ENCODE data around the gene ATP9A. TPM values are rescaled to one million over a fixed set of nuclear protein-coding genes. Genes with fewer than 3 reads are reported as not detected.

ATP9A gene
- total and polyA plus RNA-seq, 10 of the 15 experiments (the other 5 are each of a cell fraction or from before 2014, with no cell fraction given), result 0.03 to 0.81 (median 0.14) TPM

- in situ Hi-C loops (cut with MboI), result loop anchor here (5.0 kb wide), 1 partner anchor 225 kb away; no protein-coding TSS in a partner anchor
- no peak for TF ChIP-seq ZNF217 (IDR thresholded peaks at IDR 0.05)
- TF ChIP-seq EP300 (IDR thresholded peaks at IDR 0.05; ENCODE audit: borderline replicate concordance in 1 of 2, control insufficient read depth in 1 of 2, low read depth in 2 of 2, low read length in 2 of 2), result no peak
- TF ChIP-seq IRF5 (IDR thresholded peaks at IDR 0.05; ENCODE audit: borderline replicate concordance), result no peak
- TF ChIP-seq ATF7 (IDR thresholded peaks at IDR 0.05; ENCODE audit: low read depth), result peak; percentile 68
- no peak for TF ChIP-seq YBX1 (IDR thresholded peaks at IDR 0.05)
- no peak for TF ChIP-seq RELA (IDR thresholded peaks at IDR 0.05; ENCODE audit: borderline replicate concordance, partially characterized antibody)
These were observed 170.6 kb downstream of the ATP9A start for GRCh38 chr20:51597389-51598231.

More at GRCh38 chr20:51597389-51598231, 170.6 kb downstream of the ATP9A start:
- Histone ChIP-seq H3K27ac (ENCODE audit: control insufficient read depth, insufficient read depth) (no peak overlapping the region), H3K36me3 (ENCODE audit: control insufficient read depth in 2 of 2, insufficient read depth in 2 of 2, low read length in 1 of 2) (no peaks in the 10 kb centered on the region), H3K4me3 (no peak overlapping the region), H2AFZ (ENCODE audit: control insufficient read depth, low read depth, low read length) (no peak overlapping the region), H3K27me3 (replicated peaks in 1 of 2; ENCODE audit: control insufficient read depth in 2 of 2, insufficient read depth in 2 of 2, low read length in 1 of 2) (no peaks in the 10 kb centered on the region; a peak in 2 of 4 replicates), H3K79me2 (ENCODE audit: control insufficient read depth, insufficient read depth, low read length) (no peaks in the 10 kb centered on the region), H3K4me1 (ENCODE audit: control insufficient read depth, insufficient read depth, low read length) (peaks cover 16% of the 10 kb centered on the region), H4K20me1 (ENCODE audit: control insufficient read depth, insufficient read depth) (no peaks in the 10 kb centered on the region), H3K4me2 (ENCODE audit: control insufficient read depth, insufficient read depth) (no peak overlapping the region), H3K9ac (ENCODE audit: control insufficient read depth, insufficient read depth, low read length) (no peak overlapping the region), H3K9me3 (replicated peaks; ENCODE audit: control insufficient read depth, insufficient read depth, low read length) (no peaks in the 10 kb centered on the region)
- ChIA-PET RAD21 (ENCODE audit: unreplicated experiment) (interaction anchor here (1.1 to 2.6 kb wide), 3 partner anchors 51 to 226 kb away, joined by 3 to 12 read pairs (median 9); no protein-coding TSS in a partner anchor), CTCF (interaction anchor here (0.9 to 4.8 kb wide), 9 partner anchors 13 to 610 kb away, joined by 3 to 87 read pairs (median 3); no protein-coding TSS in a partner anchor), SMC1A (ENCODE audit: uncharacterized antibody, unreplicated experiment) (interaction anchor here (1.3 to 4.8 kb wide), 7 partner anchors 13 to 610 kb away, joined by 3 to 60 read pairs (median 6); no protein-coding TSS in a partner anchor), POLR2A (interaction anchor here (0.7 kb wide), 1 partner anchor 849 kb away, joined by 3 read pairs; no protein-coding TSS in a partner anchor)
- ATAC-seq, result no peak
- no peak for FAIRE-seq
- BruUV-seq (replicated peaks), result no TSS peak
- no peak for DNase-seq (ENCODE audit: low read depth, low spot score)
- WGBS (ENCODE audit: insufficient coverage, insufficient replicate concordance, low lambda C conversion rate, missing lambda C conversion rate), result 18% methylated on average over 7 of the region's 7 CpGs
- intact Hi-C loops (cut with micrococcal nuclease; ENCODE audit: unreplicated experiment), result loop anchor here (10.0 kb wide), 2 partner anchors 113 to 613 kb away; no protein-coding TSS in a partner anchor

Data from GM12878 (cell line).